ENCODE measurements around the gene NBEAL2.

The NBEAL2 gene

GRCh38 chr3:46986782-46987310, 7.4 kb downstream of the NBEAL2 start:
- DNase-seq (ENCODE audit: low read depth), result no peak

GRCh38 chr3:46987319-46987742, 7.9 kb downstream of the NBEAL2 start:
- DNase-seq (ENCODE audit: low read depth), result no peak

- DNase-seq (ENCODE audit: low read depth), result peak; percentile 78
Observed at GRCh38 chr3:46987743-46988401, 8.4 kb downstream of the NBEAL2 start.

GRCh38 chr3:46988616-46989015, 9.2 kb downstream of the NBEAL2 start:
- no peak for DNase-seq (ENCODE audit: low read depth)

- DNase-seq (ENCODE audit: low read depth), result no peak
Observed at GRCh38 chr3:46989146-46989810, 9.8 kb downstream of the NBEAL2 start.

- no peak for DNase-seq (ENCODE audit: low read depth)
Observed at GRCh38 chr3:46990573-46991374, 11.3 kb downstream of the NBEAL2 start.

- DNase-seq (ENCODE audit: low read depth), result no peak
Observed at GRCh38 chr3:46991406-46992165, 12.1 kb downstream of the NBEAL2 start.

GRCh38 chr3:46992231-46992630, 12.8 kb downstream of the NBEAL2 start:
- DNase-seq (ENCODE audit: low read depth), result no peak

- no peak for DNase-seq (ENCODE audit: low read depth)
Observed at GRCh38 chr3:46993292-46993691, 13.8 kb downstream of the NBEAL2 start.

GRCh38 chr3:46993986-46994385, 14.5 kb downstream of the NBEAL2 start:
- DNase-seq (ENCODE audit: low read depth), result no peak

GRCh38 chr3:46994801-46995731, 15.6 kb downstream of the NBEAL2 start:
- no peak for DNase-seq (ENCODE audit: low read depth)

- DNase-seq (ENCODE audit: low read depth), result no peak
Observed at GRCh38 chr3:46995901-46996562, 16.6 kb downstream of the NBEAL2 start.

GRCh38 chr3:46996689-46997452, 17.4 kb downstream of the NBEAL2 start:
- DNase-seq (ENCODE audit: low read depth), result no peak

- DNase-seq (ENCODE audit: low read depth), result no peak
Observed at GRCh38 chr3:46997453-46998091, 18.1 kb downstream of the NBEAL2 start.

GRCh38 chr3:46998121-46998851, 18.8 kb downstream of the NBEAL2 start:
- peak; percentile 67 for DNase-seq (ENCODE audit: low read depth)

- DNase-seq (ENCODE audit: low read depth), result no peak
Observed at GRCh38 chr3:46998852-46999515, 19.5 kb downstream of the NBEAL2 start.

- no peak for DNase-seq (ENCODE audit: low read depth)
Observed at GRCh38 chr3:46999516-47000197, 20.2 kb downstream of the NBEAL2 start.

Measured in activated T-cell treated with anti-CD3 and anti-CD28 coated beads for 48 hours (primary cell).